ENCODE measurements around the gene CEP128.

The CEP128 gene

DNA sequence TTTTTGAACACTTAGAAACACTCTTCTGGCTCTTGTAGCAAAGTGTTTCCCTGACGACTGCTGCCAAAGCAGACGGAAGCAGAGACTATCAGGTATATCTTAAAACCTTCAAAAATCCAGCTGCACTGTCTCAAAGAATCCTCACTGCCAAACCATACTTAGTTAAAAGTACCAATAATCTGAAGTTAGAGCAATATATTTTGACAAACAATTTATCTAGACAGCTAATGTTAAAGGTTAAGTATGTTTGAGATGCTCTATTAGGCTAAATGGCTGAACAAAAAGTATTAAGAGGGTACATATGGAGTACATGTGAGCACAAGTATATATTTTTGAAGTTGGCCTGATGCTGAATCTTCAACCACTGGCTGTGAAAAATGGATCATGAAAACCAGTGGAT, 398.3 kb downstream of the CEP128 start:
- no peak for DNase-seq (ENCODE audit: low spot score)

GRCh38 chr14:80538633-80539375, 402.7 kb downstream of the CEP128 start:
- no peak for DNase-seq (ENCODE audit: low spot score)

DNA sequence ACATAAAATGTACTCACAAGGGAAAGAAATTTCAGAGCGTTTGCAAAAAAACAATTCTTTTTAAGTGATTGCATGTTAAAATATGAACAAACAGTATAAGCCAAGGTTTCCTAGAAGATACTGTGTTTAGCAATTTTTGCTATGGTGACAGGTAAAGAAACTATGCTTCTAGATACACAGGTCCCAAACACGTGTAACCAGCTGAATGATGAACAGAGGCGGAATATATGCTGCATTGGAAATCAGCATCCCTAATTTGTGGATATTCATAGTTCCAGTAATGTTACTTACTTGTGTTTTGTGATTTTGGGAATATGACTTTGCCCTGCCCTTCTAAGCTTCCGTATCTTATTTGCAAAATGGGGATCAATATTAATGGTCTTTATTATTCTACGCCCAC, 403.9 kb downstream of the CEP128 start:
- no peak for DNase-seq (ENCODE audit: low spot score)

- DNase-seq (ENCODE audit: low spot score) = no peak
Observed at GRCh38 chr14:80536456-80536855, 405.1 kb downstream of the CEP128 start.

- no peak for DNase-seq (ENCODE audit: low spot score)
Observed at GRCh38 chr14:80535171-80535570, 406.4 kb downstream of the CEP128 start.

- no peak for DNase-seq (ENCODE audit: low spot score)
Observed at GRCh38 chr14:80523518-80524117, 417.9 kb downstream of the CEP128 start.

- no peak for DNase-seq (ENCODE audit: low spot score)
Observed at GRCh38 chr14:80522936-80523335, 418.6 kb downstream of the CEP128 start.

DNA sequence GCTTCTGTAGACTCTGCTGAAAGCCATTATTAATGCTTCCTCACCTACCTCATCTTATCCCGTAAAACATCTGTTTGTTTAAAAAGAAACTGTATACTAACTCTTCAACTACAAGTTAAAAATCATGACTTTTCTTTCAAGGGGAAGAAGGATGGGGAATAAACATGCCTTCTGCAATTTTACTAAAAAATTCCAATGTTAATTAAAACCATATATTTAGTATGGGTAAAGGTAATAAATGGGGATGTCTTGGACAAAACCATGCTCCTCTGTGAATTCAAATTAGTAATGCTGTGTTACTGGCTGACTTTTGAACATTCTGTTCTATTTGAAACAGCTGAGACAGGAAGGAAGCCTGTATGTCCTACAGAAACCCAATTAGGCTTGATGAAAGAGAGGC, 419.1 kb downstream of the CEP128 start:
- no peak for DNase-seq (ENCODE audit: low spot score)

DNA sequence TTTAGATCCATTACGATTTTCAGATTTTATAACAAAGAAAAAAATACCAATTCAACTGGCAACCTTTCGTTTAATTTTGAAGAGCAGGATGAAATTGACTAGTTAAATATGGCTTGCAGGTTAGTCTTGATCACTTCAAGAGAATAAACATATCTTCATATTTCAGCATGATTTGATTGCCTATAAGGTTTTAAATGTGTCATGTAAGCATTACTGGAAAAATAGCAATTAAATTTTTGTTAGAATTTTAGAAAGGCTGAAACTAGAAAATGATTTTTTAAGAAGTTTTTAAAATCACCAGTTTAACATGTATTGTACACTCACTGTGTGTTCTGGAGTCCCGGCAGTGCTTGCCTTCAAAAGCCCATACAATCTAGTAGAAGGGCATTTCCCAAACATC, 420.1 kb downstream of the CEP128 start:
- DNase-seq (ENCODE audit: low spot score) = no peak

DNA sequence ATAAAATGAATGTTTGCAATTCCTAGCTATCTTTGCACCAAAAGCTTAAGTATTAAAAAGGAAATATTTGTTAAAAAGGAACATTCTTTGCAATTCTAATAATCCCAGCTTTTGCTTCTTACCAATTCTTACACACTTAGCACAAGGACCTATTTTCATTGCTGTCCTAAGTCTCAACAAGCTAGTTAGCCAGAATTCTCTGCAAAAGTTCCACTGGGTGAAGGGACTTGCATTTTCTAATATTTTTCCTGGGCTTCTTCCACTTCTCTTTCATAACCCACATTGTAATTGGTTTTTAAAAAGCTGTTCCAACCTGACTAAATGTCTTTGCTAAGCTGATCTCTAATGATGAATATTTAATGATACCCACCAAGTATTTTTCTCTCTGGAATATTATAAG, 422.5 kb downstream of the CEP128 start:
- DNase-seq (ENCODE audit: low spot score) = no peak

DNA sequence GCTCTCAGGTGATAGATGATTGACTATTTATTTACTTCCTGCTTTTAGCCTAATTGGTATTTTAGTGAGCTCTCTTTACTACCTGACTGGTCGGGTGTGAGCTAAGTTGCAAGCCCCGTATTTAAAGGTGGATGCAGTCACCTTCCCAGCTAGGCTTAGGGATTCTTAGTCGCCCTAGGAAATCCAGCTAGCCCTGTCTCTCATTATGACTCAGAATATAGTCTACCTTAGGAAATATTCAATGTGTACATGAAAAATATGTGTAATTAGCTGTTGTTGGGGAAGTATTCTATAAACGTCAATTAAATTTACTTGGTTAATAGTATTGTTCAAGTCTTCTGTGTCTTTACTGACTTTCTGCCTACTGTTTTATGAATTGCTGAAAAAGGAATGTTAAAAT, 423.4 kb downstream of the CEP128 start:
- DNase-seq (ENCODE audit: low spot score) = no peak

DNA sequence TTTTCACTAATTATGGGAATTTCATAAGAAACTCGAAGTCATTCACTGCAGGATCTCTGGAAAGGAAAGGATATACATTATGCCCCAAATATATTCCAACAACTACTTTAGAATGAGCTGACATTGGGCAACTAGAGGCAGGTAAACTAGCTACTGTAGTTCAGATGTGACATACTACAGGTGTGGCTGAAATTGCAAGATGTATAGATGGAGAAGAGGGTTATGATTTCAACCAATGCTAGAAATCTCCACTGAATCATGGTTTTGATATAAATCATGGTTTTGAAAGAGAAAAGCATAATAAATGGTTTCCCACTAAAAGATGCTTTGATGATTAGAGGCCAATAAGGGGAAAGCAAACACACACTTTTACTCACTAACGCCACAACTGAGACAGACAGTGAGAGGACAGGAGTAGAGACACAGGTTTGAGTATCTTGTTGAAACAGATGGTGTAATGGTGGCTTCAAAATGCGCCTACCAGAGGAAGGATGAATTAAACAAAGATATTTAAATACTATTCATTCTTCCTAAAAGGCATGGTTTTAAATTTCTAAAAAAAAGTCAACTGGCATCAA, 434.2 kb downstream of the CEP128 start:
- DNase-seq (ENCODE audit: low spot score) = no peak

- DNase-seq (ENCODE audit: low spot score) = no peak
Observed at GRCh38 chr14:80504781-80505180, 436.8 kb downstream of the CEP128 start.

- DNase-seq (ENCODE audit: low spot score) = no peak
Observed at GRCh38 chr14:80498533-80498932, 443.0 kb downstream of the CEP128 start.

DNA sequence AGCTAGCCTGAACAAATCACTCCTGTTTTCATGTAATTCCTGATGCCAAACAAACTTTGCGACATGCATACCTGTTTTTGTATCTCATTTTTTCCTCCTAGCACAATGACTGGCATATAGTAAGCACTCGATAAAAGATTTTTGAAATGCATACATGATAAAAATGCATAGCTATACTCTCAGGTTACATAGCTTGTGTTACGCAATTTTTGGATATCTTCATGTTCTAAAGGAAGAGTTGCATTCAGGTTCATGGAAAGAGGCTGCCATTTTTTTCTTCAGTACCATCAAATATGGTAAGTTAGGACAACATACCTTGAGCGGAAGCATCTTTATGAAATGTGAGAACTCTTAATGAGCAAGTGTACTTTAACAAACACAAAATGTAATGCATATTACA, 445.4 kb downstream of the CEP128 start:
- no peak for DNase-seq (ENCODE audit: low spot score)

DNA sequence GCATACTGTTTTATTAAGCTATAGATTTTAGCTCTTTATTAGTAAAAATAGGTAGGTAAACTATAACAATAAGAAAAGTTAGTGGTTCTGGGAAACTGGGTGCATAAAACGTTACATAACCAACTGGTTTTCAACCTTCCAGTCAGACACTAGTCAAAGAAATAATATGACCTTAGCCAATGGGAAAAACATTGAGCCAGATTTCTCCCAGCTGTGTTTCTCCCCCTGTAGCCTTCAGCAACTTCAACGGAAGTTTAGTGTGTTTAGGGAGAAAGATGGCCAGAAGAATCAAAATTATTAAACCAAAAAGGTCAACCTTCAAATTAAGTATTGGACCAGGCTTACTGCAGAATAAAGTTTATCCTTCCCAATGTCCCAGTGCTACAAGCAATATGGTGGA, 446.8 kb downstream of the CEP128 start:
- DNase-seq (ENCODE audit: low spot score) = no peak

DNA sequence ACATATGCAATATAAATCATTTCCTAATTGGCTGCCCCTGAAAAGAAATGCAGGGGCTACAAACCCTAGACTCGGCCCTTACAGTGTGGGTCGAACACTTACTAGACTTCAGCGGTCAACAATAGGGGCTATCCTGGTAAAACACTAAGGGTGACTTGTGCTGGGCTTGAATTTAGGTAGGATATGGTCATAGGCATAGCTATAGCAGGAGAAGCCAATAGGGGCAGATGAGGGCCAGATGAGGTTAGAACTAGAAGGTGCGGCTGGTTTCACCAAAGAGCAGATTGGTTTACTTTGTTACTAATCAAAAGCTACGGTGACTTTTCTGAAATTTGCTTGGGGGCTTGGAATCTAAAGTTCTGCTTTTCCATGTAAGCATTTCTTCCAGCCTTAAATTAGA, 447.9 kb downstream of the CEP128 start:
- no peak for DNase-seq (ENCODE audit: low spot score)

GRCh38 chr14:80491650-80492049, 449.9 kb downstream of the CEP128 start:
- no peak for DNase-seq (ENCODE audit: low spot score)

- no peak for DNase-seq (ENCODE audit: low spot score)
Observed at GRCh38 chr14:80491131-80491530, 450.4 kb downstream of the CEP128 start.

DNA sequence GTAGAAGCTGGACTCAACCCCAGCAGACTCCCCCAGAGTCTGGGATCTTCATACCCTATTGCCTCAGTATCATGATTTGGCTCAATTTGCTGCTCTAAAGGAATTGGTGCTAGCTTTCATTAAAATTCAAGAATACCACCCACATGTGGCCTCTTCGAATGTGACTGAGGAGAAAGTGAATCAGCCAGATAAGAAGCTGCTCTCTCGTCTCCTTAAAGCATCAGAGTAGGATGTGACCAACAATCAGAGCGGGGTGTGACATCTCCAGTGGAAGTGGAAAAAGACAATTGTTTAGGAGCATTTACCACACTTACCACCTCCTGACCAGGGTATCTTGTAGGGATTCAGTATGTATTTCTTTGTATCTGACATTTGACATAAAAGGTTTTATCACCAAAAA, 452.0 kb downstream of the CEP128 start:
- no peak for DNase-seq (ENCODE audit: low spot score)

DNA sequence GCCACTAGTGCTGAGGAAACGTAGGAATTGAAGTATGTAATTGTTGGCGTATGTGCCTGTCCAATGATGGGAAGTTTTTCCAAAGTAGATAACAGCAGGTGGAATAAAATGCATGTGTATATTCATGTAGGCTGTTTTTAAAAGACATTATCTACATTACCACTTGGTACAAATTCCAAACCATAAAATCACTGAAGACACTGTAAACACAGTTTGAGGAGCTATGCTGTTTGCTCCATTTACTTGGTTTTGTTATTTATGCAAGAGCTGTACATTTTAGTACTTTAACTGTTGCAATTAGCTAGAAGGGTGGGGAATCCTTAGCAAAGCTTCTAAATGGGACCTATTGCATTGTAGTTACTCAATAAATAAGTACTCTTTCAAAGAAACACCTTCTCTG, 455.8 kb downstream of the CEP128 start:
- no peak for DNase-seq (ENCODE audit: low spot score)

DNA sequence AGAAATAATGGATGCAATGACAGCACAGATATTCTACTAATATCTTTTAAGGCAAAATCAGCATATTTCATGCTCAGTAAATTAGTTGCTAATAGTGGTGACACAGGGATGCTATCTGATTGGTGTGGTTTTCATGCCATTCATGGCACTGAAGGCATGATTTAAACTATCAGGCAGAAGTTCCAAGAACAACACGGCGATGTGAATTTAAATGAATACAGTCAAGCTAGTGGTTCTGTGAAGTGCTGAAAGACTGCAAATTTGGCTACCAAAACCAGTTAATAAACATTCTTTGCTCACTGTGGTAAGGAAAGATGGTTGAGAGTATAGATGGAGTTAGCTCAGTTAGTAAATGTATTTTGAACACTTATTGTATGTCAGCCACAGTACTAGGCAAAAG, 458.2 kb downstream of the CEP128 start:
- DNase-seq (ENCODE audit: low spot score) = no peak

DNA sequence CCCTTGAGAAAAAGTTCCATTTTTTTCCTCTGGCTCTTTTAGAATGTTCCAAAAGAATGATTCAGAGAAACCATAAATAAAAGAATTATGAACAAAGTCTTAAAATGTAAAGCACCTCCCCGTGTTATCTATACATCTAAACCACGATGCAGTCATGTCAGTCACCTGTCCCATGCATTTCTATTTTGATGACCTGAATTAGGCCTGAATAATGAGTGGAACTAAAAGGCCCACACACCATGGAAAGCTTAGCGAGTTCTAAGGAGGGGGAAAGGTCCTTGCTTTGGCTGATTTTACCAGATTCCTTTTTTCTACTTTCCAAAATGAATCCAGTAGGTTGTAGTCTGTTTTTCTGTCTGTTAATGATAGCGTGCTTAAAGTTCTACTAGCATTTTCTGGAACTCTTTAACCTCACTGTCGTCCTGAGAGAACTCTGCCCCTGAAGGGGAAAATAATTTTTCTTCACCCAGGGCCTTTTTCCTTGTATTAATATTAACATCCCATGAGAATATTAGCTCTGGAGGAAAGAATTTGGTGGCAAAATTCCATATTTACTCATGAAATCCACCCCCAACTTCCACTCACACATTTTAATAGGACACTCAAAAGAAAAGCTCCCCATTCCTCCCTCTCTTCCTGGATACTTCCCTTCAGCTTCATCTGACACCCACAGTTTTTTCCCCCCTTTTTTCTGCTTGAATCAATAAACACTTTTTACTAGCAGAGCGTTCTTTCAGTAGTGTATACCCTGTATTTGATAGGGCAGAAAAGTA, 464.0 kb downstream of the CEP128 start:
- DNase-seq (ENCODE audit: low spot score) = no peak
